Measurements from ENCODE around the gene ACVR1B.

The ACVR1B gene

DNA sequence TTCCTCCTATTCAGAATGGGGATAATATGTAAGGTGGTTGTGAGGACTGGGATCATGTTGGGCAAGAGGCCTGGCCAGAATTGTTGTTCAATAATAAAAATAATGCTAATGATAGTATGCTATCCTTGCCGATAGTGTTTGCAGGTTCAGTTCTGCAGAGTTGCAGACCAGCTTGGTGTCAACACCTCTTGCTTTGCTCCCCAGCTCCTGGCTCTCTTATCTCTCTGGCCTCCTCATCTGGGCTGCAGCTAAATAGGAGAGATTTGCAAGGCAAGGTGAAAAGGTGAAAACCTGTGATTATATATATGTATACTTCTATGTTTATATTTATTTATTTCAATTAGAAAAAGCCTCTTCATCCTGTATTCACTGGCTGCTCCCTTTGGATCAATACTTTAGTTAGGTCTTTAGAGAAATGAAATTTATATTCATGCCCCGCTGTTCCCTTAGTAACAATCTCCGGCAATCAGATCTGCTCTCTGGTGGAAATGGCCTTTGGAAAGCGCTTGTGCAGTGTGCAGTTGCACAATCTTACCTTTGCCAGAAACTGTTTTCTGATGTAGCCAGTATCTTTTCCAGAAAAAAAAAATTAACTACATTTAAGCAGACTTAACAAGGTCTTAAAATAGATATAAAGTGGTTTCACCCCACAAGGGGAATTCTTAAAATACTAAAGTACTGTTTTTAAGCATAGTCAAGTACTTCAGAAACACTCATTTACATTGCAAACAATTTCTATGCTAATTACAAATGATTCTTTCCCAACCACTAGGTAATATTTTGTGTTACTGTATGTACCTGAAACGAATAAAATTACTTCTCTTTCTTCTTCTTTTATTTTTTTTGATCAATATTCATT is 19.1 kb upstream of the ACVR1B start:
- TF ChIP-seq FOXP2 (optimal IDR thresholded peaks at IDR 0.05; ENCODE audit: borderline replicate concordance, extremely low read depth, extremely low read length, insufficient read depth) (no peak), SIN3A (IDR thresholded peaks at IDR 0.05; ENCODE audit: borderline replicate concordance, insufficient read depth, low read length) (no peak), TAF1 (IDR thresholded peaks at IDR 0.05; ENCODE audit: borderline replicate concordance, insufficient read depth, low read length) (no peak), POLR2AphosphoS5 (IDR thresholded peaks at IDR 0.05; ENCODE audit: low read depth, low read length) (no peak), REST (IDR thresholded peaks at IDR 0.05; ENCODE audit: insufficient read depth in 1 of 2, low read depth in 2 of 2, low read length in 2 of 2) (no peak)

DNA sequence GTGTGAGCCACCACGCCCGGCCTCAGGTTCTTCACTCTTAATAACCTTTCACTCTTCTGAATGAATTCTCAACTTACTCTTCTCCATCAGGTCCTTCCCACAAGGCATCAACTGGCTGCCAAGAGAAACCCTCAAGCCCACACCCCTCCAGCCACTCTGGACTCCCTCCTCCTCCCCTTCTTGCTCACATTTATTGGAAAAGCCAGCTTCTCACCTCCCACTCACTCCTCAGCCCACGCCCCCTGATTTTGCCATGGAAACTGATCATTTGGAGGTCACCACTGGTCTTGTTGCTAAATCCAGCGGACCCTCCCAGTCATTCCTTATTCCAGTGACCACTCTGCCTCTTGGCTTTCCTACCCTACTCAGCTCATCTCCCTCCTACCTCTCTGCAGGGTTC is 17.4 kb upstream of the ACVR1B start:
- TF ChIP-seq POLR2AphosphoS5 (IDR thresholded peaks at IDR 0.05; ENCODE audit: low read depth, low read length) = no peak
- no peak for TF ChIP-seq SIN3A (IDR thresholded peaks at IDR 0.05; ENCODE audit: borderline replicate concordance, insufficient read depth, low read length)
- TF ChIP-seq REST (IDR thresholded peaks at IDR 0.05; ENCODE audit: insufficient read depth in 1 of 2, low read depth in 2 of 2, low read length in 2 of 2) = no peak
- TF ChIP-seq FOXP2 (optimal IDR thresholded peaks at IDR 0.05; ENCODE audit: borderline replicate concordance, extremely low read depth, extremely low read length, insufficient read depth) = no peak
- no peak for TF ChIP-seq TAF1 (IDR thresholded peaks at IDR 0.05; ENCODE audit: borderline replicate concordance, insufficient read depth, low read length)

GRCh38 chr12:51937926-51938325 is 13.6 kb upstream of the ACVR1B start:
- no peak for TF ChIP-seq REST (IDR thresholded peaks at IDR 0.05; ENCODE audit: insufficient read depth in 1 of 2, low read depth in 2 of 2, low read length in 2 of 2)
- no peak for TF ChIP-seq TAF1 (IDR thresholded peaks at IDR 0.05; ENCODE audit: borderline replicate concordance, insufficient read depth, low read length)
- no peak for TF ChIP-seq SIN3A (IDR thresholded peaks at IDR 0.05; ENCODE audit: borderline replicate concordance, insufficient read depth, low read length)
- no peak for TF ChIP-seq POLR2AphosphoS5 (IDR thresholded peaks at IDR 0.05; ENCODE audit: low read depth, low read length)
- no peak for TF ChIP-seq FOXP2 (optimal IDR thresholded peaks at IDR 0.05; ENCODE audit: borderline replicate concordance, extremely low read depth, extremely low read length, insufficient read depth)

GRCh38 chr12:51938726-51939125 is 12.8 kb upstream of the ACVR1B start:
- TF ChIP-seq SIN3A (IDR thresholded peaks at IDR 0.05; ENCODE audit: borderline replicate concordance, insufficient read depth, low read length) (no peak), POLR2AphosphoS5 (IDR thresholded peaks at IDR 0.05; ENCODE audit: low read depth, low read length) (no peak), FOXP2 (optimal IDR thresholded peaks at IDR 0.05; ENCODE audit: borderline replicate concordance, extremely low read depth, extremely low read length, insufficient read depth) (no peak), REST (IDR thresholded peaks at IDR 0.05; ENCODE audit: insufficient read depth in 1 of 2, low read depth in 2 of 2, low read length in 2 of 2) (no peak), TAF1 (IDR thresholded peaks at IDR 0.05; ENCODE audit: borderline replicate concordance, insufficient read depth, low read length) (no peak)

Data from PFSK-1 (cell line).